Measurements from ENCODE around the gene RGS21.

The RGS21 gene

GRCh38 chr1:192378276-192378675 lies 61.5 kb downstream of the RGS21 start:
- no peak for FAIRE-seq
- no peak for DNase-seq (ENCODE audit: low spot score)

- FAIRE-seq = no peak
- no peak for DNase-seq (ENCODE audit: low spot score)
These were observed 62.1 kb downstream of the RGS21 start for GRCh38 chr1:192378878-192379277.

- FAIRE-seq (no peak), DNase-seq (ENCODE audit: low spot score) (no peak)
These were observed 62.8 kb downstream of the RGS21 start for GRCh38 chr1:192379554-192379953.

- DNase-seq (ENCODE audit: low spot score) = no peak
- no peak for FAIRE-seq
These were observed 66.0 kb downstream of the RGS21 start for GRCh38 chr1:192382758-192383157.

- DNase-seq (ENCODE audit: low spot score) (no peak), FAIRE-seq (no peak)
These were observed 69.4 kb downstream of the RGS21 start for GRCh38 chr1:192386051-192386650.

GRCh38 chr1:192395211-192395610 lies 78.4 kb downstream of the RGS21 start:
- no peak for DNase-seq (ENCODE audit: low spot score)
- no peak for FAIRE-seq

- DNase-seq (ENCODE audit: low spot score) (no peak), FAIRE-seq (no peak)
These were observed 79.1 kb downstream of the RGS21 start for GRCh38 chr1:192395895-192396294.

- DNase-seq (ENCODE audit: low spot score) (no peak), FAIRE-seq (no peak)
These were observed 82.4 kb downstream of the RGS21 start for GRCh38 chr1:192399161-192399560.

- DNase-seq (ENCODE audit: low spot score) = no peak
- no peak for FAIRE-seq
These were observed 85.0 kb downstream of the RGS21 start for GRCh38 chr1:192401825-192402224.

- DNase-seq (ENCODE audit: low spot score) (no peak), FAIRE-seq (no peak)
These were observed 85.8 kb downstream of the RGS21 start for GRCh38 chr1:192402571-192402970.

- DNase-seq (ENCODE audit: low spot score) (no peak), FAIRE-seq (no peak)
These were observed 90.4 kb downstream of the RGS21 start for GRCh38 chr1:192407206-192407605.
